ENCODE results near the gene HOXB1. TPM values are rescaled to one million over a fixed set of nuclear protein-coding genes. Genes with fewer than 3 reads are reported as not detected.
"Not testable (repeated sequence)": the region's sequence is repeated elsewhere in the genome, so short reads cannot be mapped to it uniquely, and the experiment has no call there.

Gene HOXB1
- total RNA-seq, 1 experiment from 2014 or later: not detected

GRCh38 chr17:48544349-48545021 is 13.7 kb upstream of the HOXB1 start:
- peak; percentile 81 for DNase-seq (ENCODE audit: low read depth)

GRCh38 chr17:48543854-48544348 is 13.1 kb upstream of the HOXB1 start:
- DNase-seq (ENCODE audit: low read depth): no peak

DNA sequence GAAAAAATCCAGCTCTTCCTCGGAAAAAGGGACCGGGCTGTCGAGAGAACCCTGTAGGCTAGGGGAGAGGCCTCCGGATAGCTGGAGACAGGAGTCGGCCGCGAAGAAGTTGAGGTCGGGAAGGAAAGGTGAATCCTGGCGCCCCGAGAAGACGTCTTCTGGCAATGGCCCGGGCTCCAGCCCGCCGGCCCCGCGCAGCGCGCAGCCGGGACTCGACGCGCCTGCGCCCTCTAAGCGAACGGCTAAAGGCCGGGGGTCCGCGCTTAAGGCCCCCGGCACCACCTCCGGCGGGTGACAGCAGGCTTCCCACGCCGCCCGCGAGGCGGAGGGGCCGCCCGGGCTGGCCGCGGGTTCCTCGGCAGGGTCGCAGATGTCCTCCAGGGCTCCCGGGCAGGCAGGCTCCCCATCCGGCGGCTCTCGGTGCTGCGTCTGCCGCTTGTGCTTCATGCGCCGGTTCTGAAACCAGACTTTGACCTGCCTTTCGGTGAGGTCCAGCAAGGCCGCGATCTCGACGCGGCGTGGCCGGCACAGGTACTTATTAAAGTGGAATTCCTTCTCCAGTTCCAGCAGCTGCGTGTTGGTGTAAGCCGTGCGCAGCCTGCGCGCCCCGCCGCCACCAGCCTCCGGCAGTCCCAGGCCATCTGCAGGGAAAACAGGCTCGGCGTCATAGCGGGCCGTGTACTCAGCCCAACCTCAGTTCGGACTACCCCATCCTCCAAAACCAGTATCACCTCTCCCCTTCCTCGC is 12.5 kb upstream of the HOXB1 start:
- DNase-seq (ENCODE audit: low read depth): peak; percentile 68

DNA sequence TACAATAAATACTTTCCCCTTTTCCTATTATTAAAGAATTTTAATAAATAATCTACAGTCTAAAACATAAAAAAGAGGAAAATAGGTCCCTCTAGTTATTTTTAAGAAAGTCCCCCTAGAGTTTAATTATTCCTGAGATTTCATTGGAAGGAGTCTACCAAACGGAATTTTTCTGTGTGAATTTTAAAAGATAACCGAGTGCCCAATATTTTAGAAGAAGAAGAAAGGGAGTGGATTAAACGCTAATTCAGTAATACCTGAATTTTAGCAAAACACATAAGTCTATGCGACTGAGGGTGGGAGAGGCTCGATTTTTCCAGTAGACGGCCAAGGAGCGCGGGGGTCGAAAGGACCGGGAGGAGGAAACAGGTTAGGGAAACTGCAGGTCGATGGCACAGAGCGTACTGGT is 11.9 kb upstream of the HOXB1 start:
- no peak for DNase-seq (ENCODE audit: low read depth)

DNA sequence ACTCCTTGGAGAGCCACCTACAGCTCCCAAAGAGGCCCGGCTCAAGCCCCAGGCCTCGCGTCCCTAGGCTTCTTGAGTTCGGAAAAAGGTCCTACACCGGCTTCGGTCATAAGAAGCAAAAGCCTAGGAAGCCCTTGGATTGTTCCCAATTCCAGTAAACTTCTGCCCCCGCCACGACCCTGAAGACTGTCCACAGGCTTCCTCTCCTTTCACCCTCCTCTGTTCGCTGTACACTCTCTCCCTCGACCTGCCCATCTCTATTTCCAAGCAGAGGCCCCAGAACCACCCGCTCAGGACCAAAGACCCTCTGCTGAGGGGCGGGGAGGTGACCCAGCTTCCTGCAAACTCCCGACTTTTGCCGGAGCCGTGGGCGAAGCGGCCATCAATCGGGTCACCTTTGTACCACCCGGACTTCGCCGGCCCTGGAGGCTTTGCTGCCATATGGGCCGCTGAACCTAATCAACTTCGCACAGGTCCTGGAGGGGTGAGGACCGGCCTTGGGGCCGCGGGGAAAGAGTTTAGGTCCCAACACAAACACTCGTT is 11.4 kb upstream of the HOXB1 start:
- peak; percentile 73 for DNase-seq (ENCODE audit: low read depth)

DNA sequence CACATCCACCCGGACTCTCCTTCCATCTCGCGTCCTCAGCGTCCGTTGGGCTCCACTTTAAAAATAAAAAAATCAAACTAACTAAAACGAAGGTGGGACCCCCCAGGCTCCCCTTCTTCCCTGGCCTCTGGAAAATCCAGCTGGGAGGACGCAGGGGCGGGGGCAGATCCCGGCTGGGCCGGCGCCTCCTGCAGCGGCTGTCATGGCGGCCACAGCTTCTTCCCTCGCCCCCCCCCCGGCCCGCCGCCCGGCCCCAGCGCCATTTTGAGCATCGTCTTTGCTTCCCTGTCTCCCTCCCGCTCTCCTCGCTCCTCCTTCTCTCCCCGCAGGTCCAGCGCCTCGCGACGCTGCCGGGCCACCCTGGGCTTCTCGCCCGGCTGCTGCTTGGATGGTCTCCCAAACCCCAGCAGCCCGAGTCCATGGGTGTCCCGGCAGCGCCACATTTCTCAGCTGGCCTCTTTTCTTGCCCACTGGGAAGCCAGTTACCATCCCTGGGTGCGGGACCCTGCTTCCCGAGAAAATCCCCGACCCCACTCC is 10.8 kb upstream of the HOXB1 start:
- DNase-seq (ENCODE audit: low read depth): peak; percentile 79

- DNase-seq (ENCODE audit: low read depth): no peak
Observed at GRCh38 chr17:48541036-48541576, 10.3 kb upstream of the HOXB1 start.

GRCh38 chr17:48540213-48540612 is 9.4 kb upstream of the HOXB1 start:
- no peak for DNase-seq (ENCODE audit: low read depth)

GRCh38 chr17:48539177-48539576 is 8.4 kb upstream of the HOXB1 start:
- DNase-seq (ENCODE audit: low read depth): peak; percentile 93

- no peak for DNase-seq (ENCODE audit: low read depth)
Observed at GRCh38 chr17:48537316-48537715, 6.5 kb upstream of the HOXB1 start.

GRCh38 chr17:48535793-48536559 is 5.2 kb upstream of the HOXB1 start:
- DNase-seq (ENCODE audit: low read depth): not testable (repeated sequence)

- no peak for DNase-seq (ENCODE audit: low read depth)
Observed at GRCh38 chr17:48532261-48532660, 1.4 kb upstream of the HOXB1 start.

- no peak for DNase-seq (ENCODE audit: low read depth)
Observed at GRCh38 chr17:48530208-48530886, 464 bp downstream of the HOXB1 start.

DNA sequence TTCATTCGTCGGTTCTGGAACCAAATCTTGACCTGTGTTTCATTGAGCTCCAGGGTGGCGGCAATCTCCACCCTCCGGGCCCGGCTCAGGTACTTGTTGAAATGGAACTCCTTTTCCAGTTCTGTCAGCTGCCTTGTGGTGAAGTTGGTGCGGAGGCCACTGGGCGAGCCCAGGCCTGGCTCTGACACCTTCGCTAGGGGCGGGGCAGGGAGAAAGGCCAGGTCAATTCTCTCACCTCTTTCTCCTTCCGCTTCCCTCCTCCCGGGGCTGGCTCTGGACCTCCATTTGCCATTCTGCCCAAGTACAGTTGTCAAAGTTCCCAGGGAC is 1.2 kb downstream of the HOXB1 start:
- no peak for DNase-seq (ENCODE audit: low read depth)

DNA sequence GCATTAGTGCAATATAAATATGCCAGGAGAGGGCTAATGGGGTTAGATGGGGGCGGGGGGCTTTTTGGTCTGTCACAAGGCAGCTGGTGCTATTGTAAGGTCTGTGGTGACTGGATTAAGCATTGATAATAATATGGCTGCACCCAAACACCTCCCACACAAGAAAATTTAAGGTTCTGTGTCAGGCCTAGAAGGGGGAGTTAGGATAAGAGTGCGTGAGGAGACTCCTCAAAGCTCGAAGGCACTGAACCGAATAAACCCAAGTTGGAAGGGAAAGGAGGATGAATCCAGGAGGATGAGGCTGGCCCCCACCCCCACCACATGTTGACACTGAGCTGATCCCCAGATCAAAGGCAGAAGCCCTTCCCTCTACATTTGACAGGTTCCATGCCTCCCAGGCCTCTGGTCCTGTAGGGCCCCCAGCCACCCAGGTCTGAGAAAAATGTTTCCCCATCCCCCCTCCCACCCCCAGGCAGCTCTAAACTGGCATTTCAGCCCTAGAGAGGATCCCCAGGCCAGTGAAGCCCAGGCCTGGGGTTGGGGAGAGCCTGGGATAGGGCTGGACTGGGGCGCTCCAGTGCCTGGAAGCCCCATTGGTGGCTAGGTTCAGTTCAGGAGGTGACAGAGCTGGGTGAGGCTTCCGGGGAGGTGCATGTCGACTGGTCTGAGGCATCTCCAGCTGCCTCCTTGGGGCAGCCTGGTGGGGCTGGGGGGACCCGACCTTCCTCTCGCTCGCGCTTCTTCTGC is 1.7 kb downstream of the HOXB1 start:
- no peak for DNase-seq (ENCODE audit: low read depth)

- DNase-seq (ENCODE audit: low read depth): no peak
Observed at GRCh38 chr17:48528153-48528935, 2.5 kb downstream of the HOXB1 start.

- no peak for DNase-seq (ENCODE audit: low read depth)
Observed at GRCh38 chr17:48527547-48527932, 3.3 kb downstream of the HOXB1 start.

DNA sequence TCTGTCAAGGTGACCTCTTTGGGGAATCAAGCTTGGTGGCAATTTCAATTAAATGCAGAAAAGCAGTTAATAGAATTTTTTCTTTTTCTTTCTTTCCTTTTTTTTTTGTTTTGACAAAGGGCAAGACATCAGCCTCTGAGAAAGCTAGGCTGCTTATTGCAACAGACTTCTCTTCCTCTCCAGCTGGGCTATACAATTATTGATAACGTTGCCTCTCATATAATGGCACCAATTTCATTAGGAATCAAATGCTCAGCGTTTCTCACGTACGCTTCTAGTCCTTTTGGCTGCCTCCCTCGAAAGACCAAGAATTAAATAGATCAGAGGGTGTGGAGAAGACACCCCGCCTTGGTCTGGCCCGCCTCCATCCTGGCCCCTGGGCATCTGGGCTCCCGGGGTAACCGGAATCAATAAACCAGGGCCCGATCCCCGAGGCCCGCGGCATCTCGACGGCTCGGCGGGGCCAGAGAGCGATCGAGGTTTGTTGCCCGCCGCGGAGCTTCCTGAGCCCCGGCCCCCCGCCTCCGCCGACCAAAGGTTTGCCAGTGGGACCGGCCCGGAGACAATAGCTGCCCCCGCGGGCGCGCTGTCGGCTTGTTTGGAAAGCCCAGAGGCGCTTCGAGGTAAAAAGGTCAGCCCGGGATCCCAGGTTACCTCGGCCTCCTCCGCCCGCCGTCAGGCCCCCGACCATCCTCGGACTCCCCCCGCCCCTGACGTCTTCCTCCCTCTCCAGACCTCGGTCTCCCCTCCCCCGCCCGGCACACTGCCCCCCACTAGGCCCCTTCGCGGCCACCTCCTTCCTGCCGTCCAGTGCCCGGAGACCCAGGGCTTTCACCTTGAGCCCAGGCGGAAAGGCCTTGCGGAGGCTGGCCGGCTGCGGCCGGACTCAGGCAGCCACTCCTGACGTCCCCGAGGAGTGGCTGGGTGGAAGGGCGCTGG is 3.9 kb downstream of the HOXB1 start:
- no peak for DNase-seq (ENCODE audit: low read depth)

DNA sequence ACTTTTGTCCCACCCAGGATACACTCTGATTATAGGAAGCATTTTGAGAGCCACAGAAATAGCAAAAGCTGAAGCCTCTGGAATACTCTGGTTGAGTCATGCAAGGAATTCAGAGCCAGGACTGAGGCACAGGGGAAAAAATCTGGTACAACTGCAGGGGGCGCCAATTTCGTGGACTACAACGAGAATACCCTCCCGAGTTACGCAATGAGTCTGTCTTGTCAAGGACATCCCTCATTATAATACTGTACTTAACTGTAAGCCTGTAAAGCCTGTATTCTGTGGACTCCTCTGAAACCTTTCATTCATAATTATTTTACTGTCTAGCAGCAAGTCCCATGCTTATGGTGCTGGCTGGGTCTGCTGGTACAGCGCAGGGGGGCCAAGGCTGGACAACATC is 7.8 kb downstream of the HOXB1 start:
- no peak for DNase-seq (ENCODE audit: low read depth)
